T47D (cell line): ENCODE results near the gene TUBGCP5.

ENCODE experiments used
- DNase-seq, 2 experiments: peaks; one replicate each; pipeline versions ENCODE4 v3.0.0 to v3.0.0-alpha.2; 2011 to 2012; ENCODE audit warnings: low read depth in 1 of 2, low spot score in 1 of 2
- JUND ChIP-seq: IDR thresholded peaks from 2 replicates; pipeline ENCODE4 v1.6.1; 2012; ENCODE audit warnings: low read depth
- in situ Hi-C: cut with HindIII; loops from 2 replicates; pipeline ENCODE4 v1.10.0; 2016; ENCODE audit warnings: low sequenced_read_pairs, low pct_unique_long_range_greater_than_20kb

Gene TUBGCP5

DNA sequence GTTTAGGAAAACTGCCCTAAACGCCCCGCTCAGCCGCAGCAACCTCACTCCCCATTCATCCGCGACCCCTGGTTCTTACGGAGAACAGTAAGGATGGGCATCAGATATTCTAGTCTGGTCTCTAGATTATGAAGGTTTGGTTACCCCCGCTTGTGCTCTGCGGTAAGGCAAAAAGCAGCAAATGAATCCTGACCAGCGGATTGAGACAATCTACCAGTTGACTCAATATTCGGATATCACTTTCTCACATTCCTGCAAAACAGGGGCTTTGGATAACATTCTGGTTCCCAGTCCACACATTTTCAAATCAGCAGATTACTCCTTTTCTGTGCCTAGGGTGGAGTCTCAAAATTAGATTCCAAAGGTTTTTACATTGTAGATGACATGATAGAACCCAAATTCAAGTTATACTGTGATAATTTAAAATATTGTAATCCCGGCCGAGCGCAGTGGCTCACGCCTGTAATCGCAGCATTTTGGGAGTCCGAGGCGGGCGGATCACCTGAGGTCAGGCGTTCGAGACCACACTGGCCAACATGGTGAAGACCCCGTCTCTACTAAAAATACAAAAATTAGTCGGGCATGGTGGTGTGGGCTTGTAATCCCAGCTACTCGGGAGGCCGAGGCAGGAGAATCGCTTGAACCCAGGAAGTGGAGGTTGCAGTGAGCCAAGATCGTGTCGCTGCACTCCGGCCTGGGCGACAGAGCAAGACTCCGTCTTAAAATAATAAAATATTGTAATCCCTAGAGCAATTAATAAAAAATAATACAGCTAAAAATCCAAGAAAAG lies 58.1 kb downstream of the TUBGCP5 start:
- in situ Hi-C loops = no loop called here
- DNase-seq = no peak
- TF ChIP-seq JUND = no peak

- no peak for TF ChIP-seq JUND
- in situ Hi-C loops = no loop called here
- DNase-seq = peak; percentile 89 to 97
Measured at GRCh38 chr15:22980189-22981050, 58.9 kb downstream of the TUBGCP5 start, which contains the start of gene CYFIP1. Gene CYFIP1, minus strand, starts transcription at chr15:22980368. Its CDS starts 33,083 bp downstream, at chr15:22947285.

DNA sequence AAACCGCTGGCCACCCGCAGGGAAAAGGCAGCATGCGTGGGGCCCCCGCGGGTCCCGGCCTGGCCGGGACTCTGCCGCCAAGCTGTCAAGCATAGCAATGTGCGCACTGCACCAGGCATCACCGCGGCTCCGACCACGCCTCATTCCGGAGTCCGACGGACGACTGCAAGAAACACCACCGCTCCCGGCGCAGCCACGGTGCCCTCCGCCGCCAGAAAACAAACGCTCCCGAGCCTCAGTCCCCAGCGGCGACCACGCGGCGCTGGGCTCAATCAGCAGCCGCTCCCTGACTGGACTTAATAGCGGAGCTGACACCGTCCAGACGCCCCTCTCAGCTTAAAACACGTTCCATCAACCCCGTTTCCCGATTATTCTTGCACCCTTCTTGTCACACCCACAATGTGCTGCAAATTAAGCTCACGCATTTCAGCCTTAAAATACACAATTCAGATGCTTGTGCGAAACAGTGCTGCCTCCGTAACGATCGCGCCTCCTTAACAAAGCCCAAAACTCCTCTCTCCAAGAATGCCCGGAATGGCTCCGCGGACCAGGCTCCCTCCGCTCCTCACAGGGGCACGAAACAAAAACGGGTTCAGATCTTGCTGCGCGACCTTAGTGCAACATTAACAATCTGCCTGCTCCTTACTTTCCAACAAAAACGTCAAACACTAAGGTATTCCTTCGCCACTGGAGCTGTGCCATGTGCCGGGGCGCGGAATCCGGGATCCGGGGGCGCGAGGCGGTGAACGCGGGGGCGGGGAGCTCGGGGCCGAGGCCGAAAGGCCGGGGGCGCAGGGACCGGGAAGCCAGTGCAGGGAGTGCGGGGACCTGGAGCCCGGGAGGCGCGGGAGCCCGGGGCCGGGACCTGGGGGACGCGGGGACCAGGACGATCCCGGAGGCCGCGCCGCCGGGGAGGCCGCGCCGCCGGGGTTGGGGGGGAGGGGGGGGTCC lies 59.9 kb downstream of the TUBGCP5 start:
- peak; percentile 56 to 59 for DNase-seq
- no peak for TF ChIP-seq JUND
- in situ Hi-C loops = no loop called here

- no peak for TF ChIP-seq JUND
- DNase-seq = peak; percentile 33 to 52
- in situ Hi-C loops = no loop called here
Measured at GRCh38 chr15:22978691-22979237, 60.6 kb downstream of the TUBGCP5 start.

DNA sequence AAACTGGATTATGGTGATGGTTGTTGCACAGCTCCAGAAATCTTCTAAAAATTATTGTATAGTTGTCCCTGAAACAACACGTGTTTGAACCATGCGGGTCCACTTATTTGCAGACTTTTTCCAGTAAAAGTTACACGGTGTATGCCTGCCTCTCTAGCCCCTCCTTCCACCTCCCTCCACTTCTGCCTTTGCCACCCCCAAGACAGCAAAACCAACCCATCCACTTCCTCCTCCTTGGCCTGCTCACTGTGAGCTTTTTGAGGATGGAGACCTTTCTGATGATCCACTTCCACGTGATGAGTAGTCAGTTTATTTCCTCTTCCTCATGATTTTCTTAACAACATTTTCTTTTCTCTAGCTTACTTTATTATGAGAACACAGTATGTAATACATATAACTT lies 64.6 kb downstream of the TUBGCP5 start:
- no peak for DNase-seq
- TF ChIP-seq JUND = no peak
- in situ Hi-C loops = no loop called here

- in situ Hi-C loops = no loop called here
- TF ChIP-seq JUND = no peak
- DNase-seq = no peak
Measured at GRCh38 chr15:22973987-22974386, 65.4 kb downstream of the TUBGCP5 start.

GRCh38 chr15:22973286-22973685 lies 66.1 kb downstream of the TUBGCP5 start:
- no peak for TF ChIP-seq JUND
- in situ Hi-C loops = no loop called here
- DNase-seq = no peak

DNA sequence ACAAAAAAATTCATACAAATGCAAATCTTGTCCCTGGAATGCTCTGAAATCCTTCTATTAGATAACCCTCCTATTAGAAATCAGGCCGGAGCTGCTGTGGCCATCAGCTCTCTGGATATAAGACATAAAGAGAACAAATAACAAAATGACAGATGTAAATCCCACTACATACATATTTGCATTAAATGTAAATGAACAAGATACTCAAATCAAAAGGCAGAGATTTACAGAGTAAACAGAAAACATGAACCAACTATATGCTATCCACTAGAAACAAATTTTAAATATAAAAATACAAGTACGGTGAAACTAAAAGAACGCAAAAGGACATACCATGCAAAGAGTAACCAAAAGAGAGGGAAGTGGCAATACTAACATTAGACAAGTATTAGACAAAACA lies 69.9 kb downstream of the TUBGCP5 start:
- DNase-seq = no peak
- in situ Hi-C loops = no loop called here
- no peak for TF ChIP-seq JUND

DNA sequence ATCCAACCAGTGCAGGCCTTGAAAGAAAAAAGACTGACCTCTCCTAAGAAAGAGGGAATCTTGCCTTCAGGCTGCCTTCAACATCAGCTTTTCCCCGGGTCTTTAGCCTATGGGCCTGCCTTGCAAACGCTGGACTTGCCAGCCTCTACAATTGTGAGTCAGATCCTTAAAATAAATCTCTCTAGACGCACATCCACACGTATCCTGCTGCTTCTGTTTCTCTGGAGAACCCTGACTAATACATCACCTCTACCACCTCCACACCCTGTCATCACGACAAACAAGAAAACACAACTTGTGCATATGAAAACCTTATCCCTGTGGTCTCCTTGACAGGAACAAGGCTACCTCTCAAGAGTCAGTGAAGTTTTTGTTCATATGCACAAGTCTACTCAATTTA lies 71.0 kb downstream of the TUBGCP5 start:
- in situ Hi-C loops = no loop called here
- DNase-seq = no peak
- no peak for TF ChIP-seq JUND

- DNase-seq = no peak
- in situ Hi-C loops = no loop called here
- no peak for TF ChIP-seq JUND
Measured at GRCh38 chr15:22967084-22967770, 72.1 kb downstream of the TUBGCP5 start.

- in situ Hi-C loops = no loop called here
- DNase-seq = no peak
- no peak for TF ChIP-seq JUND
Measured at GRCh38 chr15:22966321-22967083, 72.9 kb downstream of the TUBGCP5 start.
